ENCODE results near the gene CTIF. TPM values are rescaled to one million over a fixed set of nuclear protein-coding genes. Genes with fewer than 3 reads are reported as not detected.
A peak's percentile ranks its signal among the peaks of the same experiment; 100 is the strongest.

CTIF gene
- total RNA-seq, 1 donor from 2014 or later: 15.0 TPM

DNA sequence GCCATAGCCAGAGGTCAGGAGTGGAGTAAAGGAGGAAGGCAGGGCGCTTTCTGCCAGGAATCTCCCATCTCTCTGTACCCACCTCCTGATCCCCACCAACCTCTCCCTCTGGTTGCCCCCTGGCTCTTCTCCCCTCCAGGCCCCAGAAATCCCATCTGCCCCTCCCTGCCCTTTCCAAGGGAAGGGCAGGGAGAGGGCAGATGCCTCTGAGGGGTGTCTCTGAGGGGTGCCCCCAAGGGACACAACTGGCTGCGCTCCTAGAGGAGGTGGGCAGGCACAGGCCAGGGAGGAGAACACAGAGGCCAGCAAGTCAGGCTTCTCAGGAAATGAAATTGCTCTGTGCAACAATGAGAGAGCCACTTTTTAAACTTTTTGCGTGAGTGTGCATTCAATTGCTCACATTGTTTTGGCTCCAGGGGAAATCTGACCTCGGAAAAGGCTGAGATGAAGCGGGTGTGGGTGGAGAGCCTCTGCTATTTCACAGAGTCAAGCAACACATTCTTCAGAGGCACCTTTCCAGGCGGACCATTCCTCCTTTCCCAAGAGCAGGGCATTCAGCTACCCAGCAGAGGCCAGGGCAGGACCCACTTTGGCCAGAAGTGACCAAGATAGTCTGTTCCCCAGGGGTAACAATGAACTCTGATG, 286.4 kb downstream of the CTIF start:
- FAIRE-seq: no peak
- Histone ChIP-seq H3K4me3 (ENCODE audit: low read depth, low read length) (no peak overlapping the region), H3K27me3 (ENCODE audit: control insufficient read depth, insufficient read depth, low read length) (no peaks in the 10 kb centered on the region), H3K36me3 (ENCODE audit: control insufficient read depth, insufficient read depth, low read length) (peaks cover 3% of the 10 kb centered on the region)
- no peak for DNase-seq (ENCODE audit: low read depth)
- TF ChIP-seq, protein P1, sequence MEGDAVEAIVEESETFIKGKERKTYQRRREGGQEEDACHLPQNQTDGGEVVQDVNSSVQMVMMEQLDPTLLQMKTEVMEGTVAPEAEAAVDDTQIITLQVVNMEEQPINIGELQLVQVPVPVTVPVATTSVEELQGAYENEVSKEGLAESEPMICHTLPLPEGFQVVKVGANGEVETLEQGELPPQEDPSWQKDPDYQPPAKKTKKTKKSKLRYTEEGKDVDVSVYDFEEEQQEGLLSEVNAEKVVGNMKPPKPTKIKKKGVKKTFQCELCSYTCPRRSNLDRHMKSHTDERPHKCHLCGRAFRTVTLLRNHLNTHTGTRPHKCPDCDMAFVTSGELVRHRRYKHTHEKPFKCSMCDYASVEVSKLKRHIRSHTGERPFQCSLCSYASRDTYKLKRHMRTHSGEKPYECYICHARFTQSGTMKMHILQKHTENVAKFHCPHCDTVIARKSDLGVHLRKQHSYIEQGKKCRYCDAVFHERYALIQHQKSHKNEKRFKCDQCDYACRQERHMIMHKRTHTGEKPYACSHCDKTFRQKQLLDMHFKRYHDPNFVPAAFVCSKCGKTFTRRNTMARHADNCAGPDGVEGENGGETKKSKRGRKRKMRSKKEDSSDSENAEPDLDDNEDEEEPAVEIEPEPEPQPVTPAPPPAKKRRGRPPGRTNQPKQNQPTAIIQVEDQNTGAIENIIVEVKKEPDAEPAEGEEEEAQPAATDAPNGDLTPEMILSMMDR (IDR thresholded peaks at IDR 0.05; ENCODE audit: insufficient read depth, low read length, severe bottlenecking): no peak

DNA sequence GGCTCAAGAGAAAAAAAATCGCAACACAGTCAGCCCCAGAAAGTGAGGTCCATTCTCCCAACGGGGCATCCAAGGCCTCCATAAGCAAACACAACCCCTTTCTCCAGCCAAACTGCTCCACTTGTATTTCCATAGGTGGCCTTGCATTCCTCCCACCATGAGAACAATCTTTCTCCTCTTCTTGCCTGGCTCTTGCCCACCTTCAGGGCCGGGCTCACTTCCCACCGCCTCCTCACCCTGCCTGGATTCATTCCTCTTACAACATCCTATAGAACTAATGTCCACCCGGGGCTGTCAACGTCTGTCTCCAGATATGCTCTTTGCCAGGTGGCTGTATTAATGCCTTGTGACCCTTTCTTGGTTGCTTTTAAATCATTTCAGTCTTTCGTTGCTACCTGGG, 287.4 kb downstream of the CTIF start:
- Histone ChIP-seq H3K4me3 (ENCODE audit: low read depth, low read length) (no peak overlapping the region), H3K36me3 (ENCODE audit: control insufficient read depth, insufficient read depth, low read length) (peaks cover 5% of the 10 kb centered on the region), H3K27me3 (ENCODE audit: control insufficient read depth, insufficient read depth, low read length) (no peaks in the 10 kb centered on the region)
- DNase-seq (ENCODE audit: low read depth) (no peak), FAIRE-seq (peak; percentile 7)
- TF ChIP-seq, protein P1 (IDR thresholded peaks at IDR 0.05; ENCODE audit: insufficient read depth, low read length, severe bottlenecking): no peak

DNA sequence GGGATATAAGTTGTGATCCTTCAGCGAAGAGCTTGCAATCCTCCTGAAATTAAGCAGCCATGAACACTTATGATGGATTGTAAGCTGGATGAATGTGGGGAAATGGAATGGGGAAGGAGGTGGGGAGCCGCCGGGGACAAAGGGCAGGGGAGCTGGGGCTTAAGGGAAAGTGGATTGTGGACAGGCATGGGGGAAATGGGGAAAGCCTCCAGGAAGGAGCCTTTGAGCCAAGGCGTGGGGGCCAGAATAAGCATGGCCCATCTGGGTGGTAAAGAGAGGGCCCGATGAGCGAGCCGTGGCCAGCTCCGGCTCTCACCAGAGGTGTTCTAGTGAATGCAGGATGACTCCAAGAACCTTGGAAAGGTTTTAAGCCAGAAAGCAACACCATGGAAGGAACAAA, 288.0 kb downstream of the CTIF start:
- FAIRE-seq: no peak
- H3K4me3 ChIP-seq (ENCODE audit: low read depth, low read length): no peak overlapping the region
- H3K36me3 ChIP-seq (ENCODE audit: control insufficient read depth, insufficient read depth, low read length): peaks cover 5% of the 10 kb centered on the region
- no peaks in the 10 kb centered on the region for H3K27me3 ChIP-seq (ENCODE audit: control insufficient read depth, insufficient read depth, low read length)
- no peak for DNase-seq (ENCODE audit: low read depth)
- TF ChIP-seq, protein P1 (IDR thresholded peaks at IDR 0.05; ENCODE audit: insufficient read depth, low read length, severe bottlenecking): no peak

- peaks cover 5% of the 10 kb centered on the region for H3K36me3 ChIP-seq (ENCODE audit: control insufficient read depth, insufficient read depth, low read length)
- TF ChIP-seq, protein P1 (IDR thresholded peaks at IDR 0.05; ENCODE audit: insufficient read depth, low read length, severe bottlenecking): no peak
- no peak overlapping the region for H3K4me3 ChIP-seq (ENCODE audit: low read depth, low read length)
- no peak for DNase-seq (ENCODE audit: low read depth)
- FAIRE-seq: no peak
- H3K27me3 ChIP-seq (ENCODE audit: control insufficient read depth, insufficient read depth, low read length): no peaks in the 10 kb centered on the region
Observed at GRCh38 chr18:48827291-48828193, 288.7 kb downstream of the CTIF start.

DNA sequence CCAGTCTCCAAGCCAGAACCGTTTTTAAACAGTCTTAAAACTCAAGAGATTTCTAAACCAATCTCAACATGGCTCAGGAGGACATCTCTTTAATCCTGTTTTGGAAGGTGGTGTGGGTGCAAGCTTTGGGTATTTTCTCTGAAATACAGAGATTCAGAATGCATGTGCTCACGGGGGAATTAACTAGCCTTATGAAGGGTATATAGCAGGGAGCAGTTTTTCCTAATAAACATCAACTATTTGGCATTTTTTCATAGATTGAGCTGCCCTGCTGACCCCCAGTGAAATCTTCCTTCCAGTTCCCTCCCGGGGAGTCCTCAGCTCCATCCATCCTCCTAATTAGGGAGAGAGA, 289.3 kb downstream of the CTIF start:
- TF ChIP-seq, protein P1 (IDR thresholded peaks at IDR 0.05; ENCODE audit: insufficient read depth, low read length, severe bottlenecking): no peak
- FAIRE-seq (no peak), DNase-seq (ENCODE audit: low read depth) (no peak)
- H3K4me3 ChIP-seq (ENCODE audit: low read depth, low read length): no peak overlapping the region
- no peaks in the 10 kb centered on the region for H3K27me3 ChIP-seq (ENCODE audit: control insufficient read depth, insufficient read depth, low read length)
- peaks cover 5% of the 10 kb centered on the region for H3K36me3 ChIP-seq (ENCODE audit: control insufficient read depth, insufficient read depth, low read length)
